Astrocyte of the spinal cord (primary cell): ENCODE results near the gene EIF4E3.

Source experiments
- DNase-seq: peaks from one replicate; pipeline ENCODE4 v3.0.0; 2011; ENCODE audit warnings: low read depth, low spot score
- H3K4me3 ChIP-seq: 2 replicates; pipeline ENCODE4 v1.5.1; 2011; ENCODE audit warnings: low read depth, mild to moderate bottlenecking, low read length, moderate library complexity
- in situ Hi-C: cut with HindIII; loops from 2 replicates; pipeline ENCODE4 v1.10.0; 2017; ENCODE audit warnings: low sequenced_read_pairs
- TF ChIP-seq, protein P1 (sequence below): IDR thresholded peaks from 2 replicates; pipeline ENCODE4 v1.5.1; 2012; ENCODE audit warnings: low read depth, mild to moderate bottlenecking, low read length, inconsistent platforms

Gene EIF4E3

DNA sequence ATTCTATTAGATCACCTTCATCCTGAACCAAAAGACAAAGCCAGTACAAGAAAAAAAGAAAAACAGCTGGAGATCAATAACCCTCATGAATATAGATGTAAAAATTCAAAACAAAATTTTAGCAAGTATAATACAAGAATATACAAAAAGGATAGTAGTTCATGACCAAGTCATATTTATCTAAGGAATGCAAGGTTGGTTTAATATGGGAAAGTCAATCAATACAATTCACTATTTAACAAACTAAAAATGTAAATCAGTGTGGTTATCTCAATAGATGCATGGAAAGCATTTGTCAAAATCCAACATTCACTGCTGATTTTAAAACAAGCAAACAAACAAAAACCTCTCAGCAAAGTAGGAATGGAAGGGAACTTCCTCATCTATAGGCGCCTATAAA lies 17.4 kb upstream of the EIF4E3 start:
- TF ChIP-seq, protein P1, sequence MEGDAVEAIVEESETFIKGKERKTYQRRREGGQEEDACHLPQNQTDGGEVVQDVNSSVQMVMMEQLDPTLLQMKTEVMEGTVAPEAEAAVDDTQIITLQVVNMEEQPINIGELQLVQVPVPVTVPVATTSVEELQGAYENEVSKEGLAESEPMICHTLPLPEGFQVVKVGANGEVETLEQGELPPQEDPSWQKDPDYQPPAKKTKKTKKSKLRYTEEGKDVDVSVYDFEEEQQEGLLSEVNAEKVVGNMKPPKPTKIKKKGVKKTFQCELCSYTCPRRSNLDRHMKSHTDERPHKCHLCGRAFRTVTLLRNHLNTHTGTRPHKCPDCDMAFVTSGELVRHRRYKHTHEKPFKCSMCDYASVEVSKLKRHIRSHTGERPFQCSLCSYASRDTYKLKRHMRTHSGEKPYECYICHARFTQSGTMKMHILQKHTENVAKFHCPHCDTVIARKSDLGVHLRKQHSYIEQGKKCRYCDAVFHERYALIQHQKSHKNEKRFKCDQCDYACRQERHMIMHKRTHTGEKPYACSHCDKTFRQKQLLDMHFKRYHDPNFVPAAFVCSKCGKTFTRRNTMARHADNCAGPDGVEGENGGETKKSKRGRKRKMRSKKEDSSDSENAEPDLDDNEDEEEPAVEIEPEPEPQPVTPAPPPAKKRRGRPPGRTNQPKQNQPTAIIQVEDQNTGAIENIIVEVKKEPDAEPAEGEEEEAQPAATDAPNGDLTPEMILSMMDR, result no peak
- H3K4me3 ChIP-seq, result no peak overlapping the region
- no peak for DNase-seq
- in situ Hi-C loops, result no loop called here

DNA sequence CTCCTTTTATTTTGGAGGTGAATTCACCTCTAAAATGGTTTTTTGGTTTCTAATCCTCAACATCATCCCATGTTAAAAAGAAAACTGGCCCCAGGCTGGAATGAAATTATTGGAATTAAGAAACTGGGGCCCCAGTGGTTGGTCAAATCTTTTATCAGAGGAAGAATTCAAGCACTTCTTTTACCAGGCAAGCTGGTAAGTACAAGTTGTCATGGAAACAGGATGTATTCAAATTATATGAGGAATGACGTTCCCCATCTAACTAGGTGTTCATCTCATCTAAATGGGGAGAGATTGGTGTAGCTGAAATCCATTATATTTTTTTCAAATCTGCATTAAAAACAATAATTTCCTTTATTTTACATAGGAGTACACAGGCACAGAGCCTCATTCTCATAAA lies 9.7 kb upstream of the EIF4E3 start:
- no peak overlapping the region for H3K4me3 ChIP-seq
- TF ChIP-seq, protein P1, result no peak
- in situ Hi-C loops, result no loop called here
- DNase-seq, result no peak

DNA sequence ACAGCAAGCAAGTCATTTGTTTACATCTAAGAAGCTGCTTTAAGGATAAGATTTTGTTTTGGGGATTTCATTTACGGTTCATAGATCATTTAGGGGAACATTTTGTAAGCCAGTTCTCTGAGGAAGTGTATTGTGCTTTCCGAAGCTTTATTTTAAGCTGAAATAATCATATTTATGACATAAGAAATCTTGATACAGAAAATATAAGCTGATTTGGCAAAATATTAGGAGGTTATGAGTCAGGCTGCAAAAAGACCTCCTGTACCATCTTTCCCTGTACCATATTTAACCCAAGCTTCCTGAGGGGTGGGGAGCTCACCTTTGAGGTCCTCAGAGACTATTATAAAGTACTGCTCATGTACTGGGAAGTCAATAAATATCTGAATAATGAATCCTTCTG lies 8.1 kb upstream of the EIF4E3 start:
- TF ChIP-seq, protein P1, result no peak
- no peak overlapping the region for H3K4me3 ChIP-seq
- no peak for DNase-seq
- in situ Hi-C loops, result no loop called here

DNA sequence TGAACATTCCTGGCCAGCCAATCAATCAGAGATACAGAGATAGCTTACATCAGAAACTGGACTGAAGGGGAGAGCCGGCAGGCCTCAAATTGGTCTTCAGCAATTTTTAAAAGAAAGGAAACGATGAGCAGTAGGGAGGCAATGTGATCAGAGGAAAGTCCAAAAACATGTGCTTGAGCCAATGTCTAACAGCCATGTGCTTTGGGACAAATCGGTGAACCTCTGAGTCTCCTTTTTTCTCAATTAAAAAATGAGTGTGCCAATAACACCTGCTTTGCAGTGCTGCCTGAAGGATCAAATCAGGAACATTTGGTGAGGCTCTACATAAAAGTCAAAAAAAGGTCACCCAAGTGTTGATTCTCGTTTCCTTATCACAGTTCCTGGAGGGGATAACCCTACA lies 7.4 kb upstream of the EIF4E3 start:
- no peak overlapping the region for H3K4me3 ChIP-seq
- DNase-seq, result no peak
- TF ChIP-seq, protein P1, result no peak
- in situ Hi-C loops, result no loop called here

DNA sequence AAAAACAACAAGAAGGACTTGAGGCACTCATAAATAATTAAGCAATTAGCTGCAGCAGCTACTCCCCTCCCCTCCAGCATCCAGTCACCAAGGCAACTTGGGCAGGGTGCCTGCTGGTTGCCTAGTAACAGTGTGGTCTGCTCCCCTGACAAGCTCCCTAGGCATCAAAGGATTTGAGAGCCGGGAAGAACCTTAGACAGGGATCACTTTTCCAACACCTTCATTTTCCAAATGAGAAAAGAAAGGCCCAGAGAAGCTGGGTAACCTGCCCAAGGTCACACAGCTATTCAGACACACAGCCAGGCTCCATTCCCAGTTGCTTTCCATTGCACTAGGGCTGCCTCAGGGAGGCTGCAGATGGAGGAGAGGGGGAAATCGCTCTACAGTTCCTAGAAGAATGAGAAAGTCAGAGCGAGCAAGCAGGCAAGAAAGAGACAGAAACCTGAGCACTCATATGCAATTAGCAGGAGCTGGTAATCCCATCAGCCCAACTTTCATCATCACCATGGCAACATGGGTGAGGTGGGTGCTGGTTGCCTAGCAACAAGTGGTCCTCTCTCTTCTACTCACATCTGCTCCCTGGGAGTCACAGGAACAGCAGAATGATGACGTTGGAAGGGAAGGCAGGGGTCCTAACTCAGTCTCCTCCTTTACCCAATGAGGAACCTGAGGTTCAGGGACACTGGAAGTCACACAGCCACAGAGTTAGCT lies 3.6 kb upstream of the EIF4E3 start:
- in situ Hi-C loops, result no loop called here
- no peak overlapping the region for H3K4me3 ChIP-seq
- no peak for DNase-seq
- TF ChIP-seq, protein P1, result no peak

DNA sequence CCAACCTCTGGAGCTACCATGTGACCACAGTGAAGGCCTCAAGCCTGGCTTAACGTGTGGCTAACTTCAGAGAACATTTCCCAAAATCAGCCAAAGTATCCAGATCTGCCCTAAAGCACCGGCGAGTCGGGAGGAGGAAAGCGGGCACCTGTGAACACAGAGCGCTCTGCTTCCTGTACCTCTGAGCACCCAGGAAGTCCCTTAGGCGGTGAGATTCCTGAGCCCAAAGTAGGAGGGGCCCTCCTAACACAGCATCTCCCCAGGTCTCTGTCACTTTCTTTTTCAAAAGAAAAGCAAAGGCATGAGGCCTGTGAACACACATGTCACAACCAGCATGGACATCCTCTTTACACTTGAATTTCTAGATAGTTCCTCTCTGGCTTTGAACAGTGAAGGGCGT lies 944 bp upstream of the EIF4E3 start:
- in situ Hi-C loops, result no loop called here
- DNase-seq, result no peak

More for the DNA sequence above, 944 bp upstream of the EIF4E3 start:
- H3K4me3 ChIP-seq, result no peak overlapping the region
- TF ChIP-seq, protein P1, result no peak
